AG09319 (cell line): ENCODE data around the gene PCSK5.
"Not testable (repeated sequence)": the region's sequence is repeated elsewhere in the genome, so short reads cannot be mapped to it uniquely, and the experiment has no call there.

Experiments
- DNase-seq: peaks from one replicate; pipeline ENCODE4 v3.0.0-alpha.2; 2010; ENCODE audit warnings: low read depth; ENCODE audit errors: extremely low read depth
- CTCF ChIP-seq: IDR thresholded peaks from 2 replicates; pipeline ENCODE4 v1.5.1; 2011; ENCODE audit warnings: low read depth, mild to moderate bottlenecking, inconsistent platforms, low read length, moderate library complexity

The PCSK5 gene

GRCh38 chr9:75896193-75896592, 5.7 kb downstream of the PCSK5 start:
- TF ChIP-seq CTCF: no peak
- no peak for DNase-seq

GRCh38 chr9:75900893-75901524, 10.5 kb downstream of the PCSK5 start:
- DNase-seq: not testable (repeated sequence)

- TF ChIP-seq CTCF: no peak
- no peak for DNase-seq
Observed at GRCh38 chr9:75903785-75904360, 13.4 kb downstream of the PCSK5 start.

GRCh38 chr9:75904364-75904763, 13.9 kb downstream of the PCSK5 start:
- no peak for DNase-seq
- TF ChIP-seq CTCF: no peak

- TF ChIP-seq CTCF: no peak
- no peak for DNase-seq
Observed at GRCh38 chr9:75906531-75906930, 16.1 kb downstream of the PCSK5 start.

GRCh38 chr9:75907329-75907728, 16.9 kb downstream of the PCSK5 start:
- no peak for DNase-seq

GRCh38 chr9:75907923-75908322, 17.4 kb downstream of the PCSK5 start:
- no peak for DNase-seq
- TF ChIP-seq CTCF: no peak

More at GRCh38 chr9:75907329-75907728, 16.9 kb downstream of the PCSK5 start:
- no peak for TF ChIP-seq CTCF

GRCh38 chr9:75909776-75910175, 19.3 kb downstream of the PCSK5 start:
- TF ChIP-seq CTCF: no peak
- no peak for DNase-seq
